Adrenal gland (tissue), 12 donors: ENCODE measurements around the gene CBR4. TPM values are rescaled to one million over a fixed set of nuclear protein-coding genes. Genes with fewer than 3 reads are reported as not detected.
"Not testable (repeated sequence)": the region's sequence is repeated elsewhere in the genome, so short reads cannot be mapped to it uniquely, and the experiment has no call there.

Source experiments
- DNase-seq, 7 donors: peaks; one replicate each; pipeline ENCODE4 v3.0.0-alpha.2; 2019 to 2020
- H3K27ac ChIP-seq, 5 donors: fragments of 200-600 bp; sonication (generic) in 4 of 5; 1 replicate in 3 of 5; 2 replicates in 2 of 5; pipeline versions ENCODE4 v1.5.1 to v1.8.0; 2016 to 2020; ENCODE audit warnings: mild to moderate bottlenecking in 1 of 5
- H3K27me3 ChIP-seq: fragments of 200-600 bp; 2 replicates; pipeline ENCODE4 v1.8.0; 2021
- H3K36me3 ChIP-seq, 2 donors: fragments of 200-600 bp; replicated peaks in 1 of 2; 1 replicate in 1 of 2; 2 replicates in 1 of 2; pipeline versions ENCODE4 v1.5.1 to v1.8.0; 2018 to 2022
- H3K4me1 ChIP-seq, 2 donors: fragments of 200-600 bp; replicated peaks in 1 of 2; 1 replicate in 1 of 2; 2 replicates in 1 of 2; pipeline versions ENCODE4 v1.5.1 to v1.8.0; 2018 to 2021
- H3K4me3 ChIP-seq, 4 donors: fragments of 200-600 bp; sonication (generic) in 3 of 4; one replicate each; pipeline ENCODE4 v1.5.1; 2016 to 2018
- H3K9me3 ChIP-seq, 3 donors: fragments of 200-600 bp; sonication (generic) in 1 of 3; replicated peaks in 1 of 3; 1 replicate in 2 of 3; 2 replicates in 1 of 3; pipeline versions ENCODE4 v1.5.1 to v1.8.0; 2016 to 2021
- POLR2A ChIP-seq, 2 donors: fragments of 450-650 bp; IDR thresholded peaks; one replicate each; pipeline ENCODE4 v1.6.1; 2017; ENCODE audit warnings: antibody characterized with exemption in 2 of 2, mild to moderate bottlenecking in 2 of 2, moderate library complexity in 1 of 2
- WGBS, 4 donors: extraction: QIAGEN DNeasy Blood & Tissue Kit in 2 of 4; methylation state at CpG; one replicate each; pipeline versions ENCODE4 v1.1.5 to v1.1.7; 2013 to 2017; 5-methylcytosine and 5-hydroxymethylcytosine counted together
- intact Hi-C, 2 donors: fragments of 100-400 bp; cut with DNase I; formaldehyde crosslinking; loops; one replicate each; pipeline versions ENCODE4 v1.14.1 to v1.15.0; 2022 to 2023
- polyA plus RNA-seq, 3 donors: library from polyadenylated mRNA; stranded (reverse); fragments of 200-250 nt in 2 of 3; fragments of 350-450 nt in 1 of 3; fragmentation: Illumina TruSeq in 1 of 3; extraction: RNeasy Lipid Tissue Mini Kit (QIAGEN cat#74804) in 1 of 3; gene quantifications; one replicate each; pipeline ENCODE4 v1.2.3, GENCODE V29; 2013 to 2014
- small RNA-seq, 2 donors: library from RNA; depleted of rRNA; stranded (forward); fragments of <200 nt; gene quantifications; one replicate each; pipeline ENCODE3, GENCODE V24; 2016
- total RNA-seq, 9 donors: library from RNA; depleted of rRNA in 4 of 9; stranded (reverse); fragments of >200 nt in 4 of 9; fragments of 120-200 nt in 1 of 9; fragmentation: NEBNext Ultra II Directional in 1 of 9; extraction: Animal tissue kit (Norgen Biotek cat#: 25700) in 1 of 9; gene quantifications; one replicate each; pipeline versions ENCODE4 v1.1.0 to v1.2.4, GENCODE V29; 2013 to 2023
- TF ChIP-seq, protein P1 (sequence below), 6 experiments: fragments of 450-650 bp in 4 of 6; fragments of 200-600 bp in 2 of 6; sonication (generic) in 1 of 6; IDR thresholded peaks; 1 replicate in 5 of 6; 2 replicates in 1 of 6; pipeline versions ENCODE4 v1.5.1 to v1.8.0; 2016 to 2021; ENCODE audit warnings: antibody characterized with exemption in 6 of 6, mild to moderate bottlenecking in 2 of 6, moderate library complexity in 1 of 6
- donor health status: healthy with polysubstance abuse.
- donor health status: Bipolar disorder and iron deficiency.
- donor health status: DM: yes; HTN: yes; CAD: no.
- donor health status: DM: no; HTN: no; CAD: no.
- donor health status: DM: no; HTN: no; CAD: no.
- donor health status: DM: yes; HTN: yes; CAD: no.

CBR4 gene
- total and polyA plus RNA-seq, 12 donors, result 9.6 to 34.6 (median 20.7) TPM

DNA sequence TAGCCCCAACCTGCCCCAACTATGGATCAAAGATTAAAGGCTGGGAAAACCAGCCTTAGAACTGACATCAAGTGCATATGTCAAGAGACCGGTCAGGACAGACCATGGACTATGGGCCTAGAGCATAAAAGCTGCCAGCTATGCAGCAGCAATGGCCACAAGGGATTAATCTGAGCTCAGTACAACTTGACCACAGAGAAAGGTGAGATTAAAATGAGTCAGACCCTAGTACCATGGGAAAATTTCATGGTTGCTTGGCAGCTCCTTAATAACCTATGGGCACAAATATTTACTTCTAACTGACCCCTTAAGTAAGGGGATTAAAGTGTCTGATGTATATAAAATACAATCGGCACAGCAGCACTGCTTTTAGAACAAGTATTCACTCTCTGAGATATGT, 54.4 kb downstream of the CBR4 start:
- Histone ChIP-seq H3K27ac (no peak overlapping the region), H3K4me3 (no peak overlapping the region), H3K36me3 (no peaks in the 10 kb centered on the region), H3K4me1 (no peaks in the 10 kb centered on the region), H3K27me3 (no peaks in the 10 kb centered on the region), H3K9me3 (no peaks in the 10 kb centered on the region)
- 93 to 97% (median 94%) methylated on average over 2 of the region's 2 CpGs for WGBS, 4 donors
- TF ChIP-seq, protein P1, sequence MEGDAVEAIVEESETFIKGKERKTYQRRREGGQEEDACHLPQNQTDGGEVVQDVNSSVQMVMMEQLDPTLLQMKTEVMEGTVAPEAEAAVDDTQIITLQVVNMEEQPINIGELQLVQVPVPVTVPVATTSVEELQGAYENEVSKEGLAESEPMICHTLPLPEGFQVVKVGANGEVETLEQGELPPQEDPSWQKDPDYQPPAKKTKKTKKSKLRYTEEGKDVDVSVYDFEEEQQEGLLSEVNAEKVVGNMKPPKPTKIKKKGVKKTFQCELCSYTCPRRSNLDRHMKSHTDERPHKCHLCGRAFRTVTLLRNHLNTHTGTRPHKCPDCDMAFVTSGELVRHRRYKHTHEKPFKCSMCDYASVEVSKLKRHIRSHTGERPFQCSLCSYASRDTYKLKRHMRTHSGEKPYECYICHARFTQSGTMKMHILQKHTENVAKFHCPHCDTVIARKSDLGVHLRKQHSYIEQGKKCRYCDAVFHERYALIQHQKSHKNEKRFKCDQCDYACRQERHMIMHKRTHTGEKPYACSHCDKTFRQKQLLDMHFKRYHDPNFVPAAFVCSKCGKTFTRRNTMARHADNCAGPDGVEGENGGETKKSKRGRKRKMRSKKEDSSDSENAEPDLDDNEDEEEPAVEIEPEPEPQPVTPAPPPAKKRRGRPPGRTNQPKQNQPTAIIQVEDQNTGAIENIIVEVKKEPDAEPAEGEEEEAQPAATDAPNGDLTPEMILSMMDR (IDR thresholded peaks at IDR 0.05), result no peak
- TF ChIP-seq POLR2A (IDR thresholded peaks at IDR 0.05), result no peak
- intact Hi-C loops, result no loop called here
- no peak for DNase-seq

DNA sequence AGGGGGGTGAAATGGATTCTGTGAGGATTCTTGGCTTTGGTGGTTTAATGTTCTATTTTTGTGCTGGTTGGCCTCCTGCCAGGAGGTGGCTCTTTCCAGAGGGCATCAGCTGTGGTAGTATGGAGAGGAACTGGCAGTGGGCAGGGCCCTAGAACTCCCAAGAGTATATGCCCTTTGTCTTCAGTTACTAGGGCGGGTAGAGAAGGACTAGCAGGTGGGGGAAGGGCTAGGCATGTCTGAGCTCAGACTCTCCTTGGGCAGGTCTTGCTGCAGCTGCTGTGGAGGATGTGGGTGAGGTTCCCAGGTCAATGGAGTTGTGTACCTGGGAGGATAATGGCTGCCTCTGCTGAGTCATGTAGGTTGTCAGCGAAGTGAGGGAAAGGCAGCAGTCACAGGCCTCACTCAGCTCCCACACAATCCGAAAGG, 57.2 kb downstream of the CBR4 start:
- H3K9me3 ChIP-seq, H3K4me3 ChIP-seq, H3K27ac ChIP-seq, H3K36me3 ChIP-seq, H3K27me3 ChIP-seq, H3K4me1 ChIP-seq, intact Hi-C loops, DNase-seq: not testable (repeated sequence)
- WGBS, 4 donors, result 81 to 97% (median 92%) methylated on average over 3 of the region's 3 CpGs

DNA sequence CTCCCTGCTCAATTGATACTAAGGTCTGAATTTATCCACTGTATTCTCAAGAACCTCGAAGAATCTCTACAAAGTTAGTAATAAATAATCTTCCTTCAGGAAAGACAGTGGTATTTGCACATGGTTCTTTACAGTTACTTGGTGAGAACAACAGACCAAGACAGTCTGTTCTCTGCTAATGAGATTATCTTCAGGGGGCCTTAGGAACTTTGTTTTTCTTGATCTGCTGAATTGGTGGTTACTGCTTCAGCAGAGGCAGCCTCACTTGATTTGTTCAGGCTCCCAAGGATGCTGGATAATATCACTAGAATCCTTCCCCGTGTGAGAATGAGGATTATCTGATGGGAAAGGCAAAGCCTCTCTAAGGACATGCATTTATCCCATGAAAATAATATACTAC, 64.8 kb downstream of the CBR4 start:
- intact Hi-C loops, result no loop called here
- 68 to 94% (median 81%) methylated on average over 2 of the region's 2 CpGs for WGBS, 4 donors
- no peak overlapping the region for H3K27ac ChIP-seq

DNA sequence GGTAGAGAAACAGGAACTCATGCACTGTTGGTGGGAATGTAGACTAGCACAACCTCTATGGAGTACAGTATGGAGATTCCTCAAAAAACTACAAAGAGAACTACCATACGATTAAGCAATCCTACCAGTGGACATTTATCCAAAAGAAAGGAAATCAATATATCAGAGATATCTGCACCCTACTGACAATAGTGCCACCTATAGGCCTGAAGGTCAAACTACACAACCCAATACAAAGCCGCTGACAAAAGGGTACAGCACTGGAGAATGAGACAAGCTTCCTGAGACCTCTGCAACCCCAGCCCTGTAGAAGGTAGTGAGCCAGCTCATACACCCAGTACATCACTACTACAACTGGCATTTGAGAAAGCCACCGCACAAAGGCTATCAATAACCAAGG, 67.1 kb downstream of the CBR4 start:
- Histone ChIP-seq H3K4me1 (no peaks in the 10 kb centered on the region), H3K4me3 (no peak overlapping the region), H3K27ac (no peak overlapping the region), H3K9me3 (no peaks in the 10 kb centered on the region), H3K36me3 (no peaks in the 10 kb centered on the region), H3K27me3 (no peaks in the 10 kb centered on the region)
- no peak for TF ChIP-seq POLR2A (IDR thresholded peaks at IDR 0.05)
- TF ChIP-seq, protein P1 (IDR thresholded peaks at IDR 0.05), result peak in 1 of 6 experiments; percentile 18
- intact Hi-C loops, result no loop called here
- WGBS, 4 donors, result 85 to 92% (median 88%) methylated on average over 3 of the region's 3 CpGs
- DNase-seq, result no peak

More for the DNA sequence above, 64.8 kb downstream of the CBR4 start:
- Histone ChIP-seq H3K9me3 (no peaks in the 10 kb centered on the region), H3K36me3 (no peaks in the 10 kb centered on the region), H3K27me3 (no peaks in the 10 kb centered on the region), H3K4me1 (no peaks in the 10 kb centered on the region), H3K4me3 (no peak overlapping the region)
- no peak for DNase-seq
- TF ChIP-seq POLR2A (IDR thresholded peaks at IDR 0.05), result no peak
- TF ChIP-seq, protein P1 (IDR thresholded peaks at IDR 0.05), result no peak

Small RNA genes within 50 kb of the gene (small RNA-seq; reads per million reads assigned to genes)
- 0.36 to 0.58 reads per million in 2 donors for gene RNY4P17
